A549 (cell line): ENCODE measurements around the gene NPHP1.

Source experiments
- CTCF ChIP-seq: fragments of >200 bp; sonication (Bioruptor Twin); formaldehyde crosslinking; IDR thresholded peaks from 3 replicates; pipeline ENCODE4 v1.5.1; 2016
- MAX ChIP-seq: IDR thresholded peaks from 2 replicates; pipeline ENCODE4 v1.6.1; 2012

GRCh38 chr2:110107092-110108079 lies 97.4 kb downstream of the NPHP1 start:
- TF ChIP-seq CTCF (no peak), MAX (no peak; the same call in none of the 2 replicates)
